C4-2B (cell line): Measurements from ENCODE around the gene ATG4B.

Source experiments
- CTCF ChIP-seq: fragments of 450-650 bp; conservative IDR thresholded peaks from 2 replicates; pipeline ENCODE4 v1.5.1; 2017; ENCODE audit warnings: mild to moderate bottlenecking
- ZFX ChIP-seq: fragments of 450-650 bp; IDR thresholded peaks from 2 replicates; pipeline ENCODE4 v1.6.1; 2017

GRCh38 chr2:241677392-241677791 is 39.9 kb downstream of the ATG4B start:
- TF ChIP-seq CTCF (no peak), ZFX (no peak)
